ENCODE measurements around the gene KDM4C.

The KDM4C gene

GRCh38 chr9:7149258-7149657 lies 391.5 kb downstream of the KDM4C start:
- DNase-seq: no peak

GRCh38 chr9:7150153-7150890 lies 392.5 kb downstream of the KDM4C start:
- no peak for DNase-seq

- DNase-seq: no peak
Measured at GRCh38 chr9:7153134-7153533, 395.4 kb downstream of the KDM4C start.

GRCh38 chr9:7153566-7153965 lies 395.8 kb downstream of the KDM4C start:
- DNase-seq: no peak

- DNase-seq: no peak
Measured at GRCh38 chr9:7154003-7154619, 396.3 kb downstream of the KDM4C start.

- no peak for DNase-seq
Measured at GRCh38 chr9:7154650-7155049, 396.9 kb downstream of the KDM4C start.

GRCh38 chr9:7161469-7161868 lies 403.7 kb downstream of the KDM4C start:
- no peak for DNase-seq

- no peak for DNase-seq
Measured at GRCh38 chr9:7163932-7164331, 406.2 kb downstream of the KDM4C start.

GRCh38 chr9:7164440-7165330 lies 406.9 kb downstream of the KDM4C start:
- DNase-seq: no peak

GRCh38 chr9:7165331-7165975 lies 407.7 kb downstream of the KDM4C start:
- no peak for DNase-seq

GRCh38 chr9:7166074-7166473 lies 408.3 kb downstream of the KDM4C start:
- DNase-seq: no peak

GRCh38 chr9:7169717-7170389 lies 412.1 kb downstream of the KDM4C start:
- no peak for DNase-seq

GRCh38 chr9:7171396-7172153 lies 413.8 kb downstream of the KDM4C start:
- DNase-seq: no peak

GRCh38 chr9:7172154-7173115 lies 414.7 kb downstream of the KDM4C start:
- DNase-seq: no peak

GRCh38 chr9:7173139-7173538 lies 415.4 kb downstream of the KDM4C start:
- no peak for DNase-seq

- DNase-seq: no peak
Measured at GRCh38 chr9:7174301-7174700, 416.5 kb downstream of the KDM4C start.

- DNase-seq: no peak
Measured at GRCh38 chr9:7174884-7175283, 417.1 kb downstream of the KDM4C start.

- no peak for DNase-seq
Measured at GRCh38 chr9:7176561-7176960, 418.8 kb downstream of the KDM4C start.

GRCh38 chr9:7177383-7177782 lies 419.6 kb downstream of the KDM4C start:
- no peak for DNase-seq

GRCh38 chr9:7178729-7179128 lies 421.0 kb downstream of the KDM4C start:
- no peak for DNase-seq

GRCh38 chr9:7180247-7180646 lies 422.5 kb downstream of the KDM4C start:
- DNase-seq: no peak

Data from stimulated activated CD4-positive, alpha-beta T cell treated with anti-CD3 and anti-CD28 coated beads, Interleukin-1b, Interleukin-23, amount 100 ng/mL, for 48 hours (primary cell).